PC-3 (cell line): ENCODE measurements around the gene ASXL1.

Experiments used
- CTCF ChIP-seq: fragments of 300-600 bp; sonication (generic); conservative IDR thresholded peaks from 2 replicates; pipeline ENCODE4 v1.5.1; 2017; ENCODE audit warnings: antibody characterized with exemption, low read depth, mild to moderate bottlenecking, low read length
- EZH2 ChIP-seq: fragments of 300-600 bp; sonication (generic); IDR thresholded peaks from one replicate; pipeline ENCODE4 v1.6.1; 2017; ENCODE audit warnings: antibody characterized with exemption, mild to moderate bottlenecking, low read length; ENCODE audit not compliant: unreplicated experiment
- EZH2phosphoT487 ChIP-seq: fragments of 300-600 bp; sonication (generic); IDR thresholded peaks from 2 replicates; pipeline ENCODE4 v1.6.1; 2018; ENCODE audit warnings: mild to moderate bottlenecking, antibody characterized with exemption, low read length, borderline replicate concordance

GRCh38 chr20:32359633-32360332 is 1.7 kb downstream of the ASXL1 start:
- no peak for TF ChIP-seq CTCF
- TF ChIP-seq EZH2 = no peak
- no peak for TF ChIP-seq EZH2phosphoT487
